A673 (cell line): ENCODE measurements around the gene PTRH2. TPM values are rescaled to one million over a fixed set of nuclear protein-coding genes. Genes with fewer than 3 reads are reported as not detected.

ENCODE experiments used
- BruUV-seq: library from RNA; stranded (reverse); fragments of 400-500 nt; replicated peaks from 2 replicates; lab custom pipeline; 2021; lab: Mats Ljungman, UMichigan
- CTCF ChIA-PET: fragments of 300-600 bp; sonication (Branson Sonifier 250); formaldehyde crosslinking; loops from one replicate; lab custom pipeline; 2022; ENCODE audit warnings: antibody characterized with exemption; lab: Charles Lee
- POLR2A ChIA-PET: fragments of 300-600 bp; sonication (Branson Sonifier 250); formaldehyde crosslinking; loops from one replicate; lab custom pipeline; 2022; ENCODE audit warnings: antibody characterized with exemption; ENCODE audit not compliant: low non-redundant PET; lab: Charles Lee
- DNase-seq: peaks from one replicate; pipeline ENCODE4 v3.0.0-alpha.2; 2015; ENCODE audit warnings: low spot score
- H3K27ac ChIP-seq: fragments of 200-600 bp; sonication (generic); 2 replicates; pipeline ENCODE4 v1.5.1; 2016; ENCODE audit warnings: mixed run types, low read depth, mild to moderate bottlenecking, mixed read lengths, antibody characterized with exemption, low read length; ENCODE audit not compliant: poor library complexity, severe bottlenecking
- H3K27me3 ChIP-seq: fragments of 200-600 bp; sonication (generic); replicated peaks from 2 replicates; pipeline ENCODE4 v1.6.1; 2017; ENCODE audit warnings: mixed run types, low read depth, mild to moderate bottlenecking, mixed read lengths, antibody characterized with exemption, low read length; ENCODE audit not compliant: insufficient read depth, poor library complexity
- H3K36me3 ChIP-seq: fragments of 200-600 bp; sonication (generic); 2 replicates; pipeline ENCODE4 v1.6.1; 2016; ENCODE audit warnings: mixed run types, mild to moderate bottlenecking, mixed read lengths, antibody characterized with exemption, low read length; ENCODE audit not compliant: insufficient read depth, poor library complexity, severe bottlenecking
- H3K4me1 ChIP-seq: fragments of 200-600 bp; sonication (generic); 2 replicates; pipeline ENCODE4 v1.6.1; 2017; ENCODE audit warnings: mixed run types, mild to moderate bottlenecking, mixed read lengths, antibody characterized with exemption, low read length; ENCODE audit not compliant: insufficient read depth, poor library complexity, severe bottlenecking
- H3K4me3 ChIP-seq: fragments of 200-600 bp; sonication (generic); 2 replicates; pipeline ENCODE4 v1.5.1; 2016; ENCODE audit warnings: low read depth, mixed run types, mild to moderate bottlenecking, mixed read lengths, low read length; ENCODE audit not compliant: poor library complexity, severe bottlenecking
- H3K9me3 ChIP-seq: fragments of 200-600 bp; sonication (generic); 2 replicates; pipeline ENCODE4 v1.6.1; 2016; ENCODE audit warnings: mixed run types, low read depth, mild to moderate bottlenecking, mixed read lengths, antibody characterized with exemption, low read length; ENCODE audit not compliant: poor library complexity, severe bottlenecking
- CTCF ChIP-seq: fragments of 300-800, 200-600 bp; sonication (generic); conservative IDR thresholded peaks from 2 replicates; pipeline ENCODE4 v1.5.1; 2017; ENCODE audit warnings: low read depth, mild to moderate bottlenecking, antibody characterized with exemption, low read length, moderate library complexity, mixed read lengths
- EZH2 ChIP-seq: fragments of 200-600 bp; sonication (generic); IDR thresholded peaks from 2 replicates; pipeline ENCODE4 v1.6.1; 2017; ENCODE audit warnings: borderline replicate concordance, low read depth, mild to moderate bottlenecking, mixed read lengths, antibody characterized with exemption, low read length; ENCODE audit not compliant: poor library complexity, severe bottlenecking
- intact Hi-C: fragments of 100-400 bp; cut with micrococcal nuclease; formaldehyde crosslinking; loops from one replicate; pipeline ENCODE4 v1.10.0; 2022; ENCODE audit not compliant: unreplicated experiment
- total RNA-seq: library from RNA; stranded (reverse); gene quantifications from 2 replicates; pipeline ENCODE4 v1.2.3, GENCODE V29; 2021

PTRH2 gene
- total RNA-seq, 1 experiment from 2014 or later, result 50.3 TPM

GRCh38 chr17:59707971-59708430 lies 771 bp upstream of the PTRH2 start:
- Histone ChIP-seq H3K4me3 (peak overlapping the region; percentile 95), H3K36me3 (peaks cover 14% of the 10 kb centered on the region), H3K27ac (peak overlapping the region; percentile 85), H3K9me3 (no peaks in the 10 kb centered on the region), H3K4me1 (peaks cover 26% of the 10 kb centered on the region), H3K27me3 (no peaks in the 10 kb centered on the region)
- BruUV-seq, result no TSS peak
- intact Hi-C loops, result loop anchor here (5.0 kb wide), 1 partner anchor 141 kb away; the partner anchor contains the start of gene DHX40
- TF ChIP-seq CTCF (no peak), EZH2 (no peak)
- DNase-seq, result peak; percentile 10
- CTCF ChIA-PET, result interaction anchor here (0.6 to 0.8 kb wide), 2 partner anchors 21 to 292 kb away, joined by 3 to 6 read pairs; no protein-coding TSS in a partner anchor
- POLR2A ChIA-PET, result interaction anchor here (0.7 kb wide), 1 partner anchor 130 kb away, joined by 8 read pairs; no protein-coding TSS in a partner anchor

DNA sequence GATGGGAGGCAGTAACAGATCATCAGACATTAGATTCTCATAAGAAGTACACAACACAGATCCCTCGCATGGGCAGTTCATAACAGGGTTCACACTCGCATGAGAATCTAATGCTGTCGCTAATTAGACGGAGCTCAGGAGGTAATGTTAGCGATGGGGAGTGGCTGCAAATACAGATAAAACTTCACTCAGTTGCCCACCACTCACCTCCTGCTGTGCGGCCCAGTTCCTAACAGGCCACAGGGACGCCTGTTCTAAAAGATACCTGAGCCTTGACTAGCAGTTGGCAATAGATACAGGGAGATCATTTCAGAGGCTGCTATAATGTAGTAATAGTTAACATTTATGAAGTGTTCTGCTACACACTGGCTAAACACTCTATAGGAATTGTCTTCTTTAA lies 4.9 kb downstream of the PTRH2 start:
- H3K4me1 ChIP-seq, result peaks cover 16% of the 10 kb centered on the region
- no peaks in the 10 kb centered on the region for H3K9me3 ChIP-seq
- no peak overlapping the region for H3K4me3 ChIP-seq
- BruUV-seq, result no TSS peak
- H3K27ac ChIP-seq, result no peak overlapping the region
- intact Hi-C loops, result no loop called here
- TF ChIP-seq CTCF (no peak), EZH2 (no peak)
- no peak for DNase-seq
- no peaks in the 10 kb centered on the region for H3K27me3 ChIP-seq
- H3K36me3 ChIP-seq, result peaks cover 51% of the 10 kb centered on the region
- ChIA-PET POLR2A (interaction anchor here (0.6 kb wide), 2 partner anchors 32 to 152 kb away, joined by 5 to 10 read pairs; no protein-coding TSS in a partner anchor), CTCF (no interaction called here)

- DNase-seq, result no peak
- Histone ChIP-seq H3K4me1 (peaks cover 5% of the 10 kb centered on the region), H3K4me3 (no peak overlapping the region), H3K36me3 (peaks cover 70% of the 10 kb centered on the region), H3K9me3 (no peaks in the 10 kb centered on the region), H3K27me3 (no peaks in the 10 kb centered on the region), H3K27ac (no peak overlapping the region)
- intact Hi-C loops, result no loop called here
- ChIA-PET CTCF (no interaction called here), POLR2A (interaction anchor here (0.6 kb wide), 1 partner anchor 81 kb away, joined by 6 read pairs; no protein-coding TSS in a partner anchor)
- no peak for TF ChIP-seq EZH2
- BruUV-seq, result no TSS peak
Observed at GRCh38 chr17:59699786-59700185, 7.4 kb downstream of the PTRH2 start.

- intact Hi-C loops, result no loop called here
- no TSS peak for BruUV-seq
- ChIA-PET POLR2A (no interaction called here), CTCF (no interaction called here)
- Histone ChIP-seq H3K27me3 (no peaks in the 10 kb centered on the region), H3K36me3 (peaks cover 73% of the 10 kb centered on the region), H3K4me1 (peaks cover 5% of the 10 kb centered on the region), H3K9me3 (no peaks in the 10 kb centered on the region), H3K4me3 (no peak overlapping the region), H3K27ac (no peak overlapping the region)
- no peak for TF ChIP-seq CTCF
- no peak for TF ChIP-seq EZH2
- DNase-seq, result no peak
Observed at GRCh38 chr17:59699218-59699617, 8.0 kb downstream of the PTRH2 start.
